Measurements from ENCODE around the gene COL4A6. TPM values are rescaled to one million over a fixed set of nuclear protein-coding genes. Genes with fewer than 3 reads are reported as not detected.

The COL4A6 gene
- total RNA-seq, 1 donor from 2014 or later = 40.5 TPM

- Mint-ChIP-seq H3K4me3 (no peak overlapping the region), H3K27ac (no peak overlapping the region), H3K4me1 (peaks cover 2% of the 10 kb centered on the region), H3K36me3 (peaks cover 42% of the 10 kb centered on the region), H3K27me3 (ENCODE audit: insufficient read depth, low read depth) (peaks cover 2% of the 10 kb centered on the region), H3K9me3 (peaks cover 12% of the 10 kb centered on the region)
- Histone ChIP-seq H3K79me2 (ENCODE audit: low read depth) (no peaks in the 10 kb centered on the region), H3K27ac (no peak overlapping the region), H3K27me3 (no peaks in the 10 kb centered on the region), H3K9ac (no peak overlapping the region), H4K20me1 (ENCODE audit: low read depth) (no peaks in the 10 kb centered on the region), H3K9me3 (ENCODE audit: low read depth) (peaks cover 4% of the 10 kb centered on the region), H3K4me2 (no peak overlapping the region), H3F3A (ENCODE audit: low read depth) (no peaks in the 10 kb centered on the region), H2AFZ (replicated peaks) (no peak overlapping the region), H3K4me3 (no peak overlapping the region), H3K4me1 (no peaks in the 10 kb centered on the region), H3K36me3 (no peaks in the 10 kb centered on the region)
- no peak for DNase-seq (ENCODE audit: low spot score)
- TF ChIP-seq EZH2phosphoT487 (IDR thresholded peaks at IDR 0.05) = no peak
- no peak for TF ChIP-seq CTCF (IDR thresholded peaks at IDR 0.05)
- TF ChIP-seq EZH2 (IDR thresholded peaks at IDR 0.05) = no peak
Observed at GRCh38 chrX:108292053-108292452, 146.2 kb downstream of the COL4A6 start.

GRCh38 chrX:108285918-108286317 lies 152.3 kb downstream of the COL4A6 start:
- no peak overlapping the region for H3K9ac ChIP-seq
- H3K36me3 ChIP-seq = no peaks in the 10 kb centered on the region
- Mint-ChIP-seq H3K27me3 (ENCODE audit: insufficient read depth, low read depth) (peaks cover 2% of the 10 kb centered on the region), H3K27ac (no peak overlapping the region), H3K36me3 (peaks cover 17% of the 10 kb centered on the region), H3K4me3 (no peak overlapping the region), H3K4me1 (peaks cover 28% of the 10 kb centered on the region), H3K9me3 (peaks cover 4% of the 10 kb centered on the region)
- H3K4me1 ChIP-seq = no peaks in the 10 kb centered on the region
- no peak for DNase-seq (ENCODE audit: low spot score)
- TF ChIP-seq CTCF (IDR thresholded peaks at IDR 0.05) (no peak), EZH2phosphoT487 (IDR thresholded peaks at IDR 0.05) (no peak), EZH2 (IDR thresholded peaks at IDR 0.05) (no peak)
- no peaks in the 10 kb centered on the region for H3K79me2 ChIP-seq (ENCODE audit: low read depth)
- no peaks in the 10 kb centered on the region for H3K9me3 ChIP-seq (ENCODE audit: low read depth)
- no peaks in the 10 kb centered on the region for H3K27me3 ChIP-seq
- H3K4me2 ChIP-seq = no peak overlapping the region
- no peak overlapping the region for H3K4me3 ChIP-seq
- no peak overlapping the region for H3K27ac ChIP-seq
- no peak overlapping the region for H2AFZ ChIP-seq (replicated peaks)
- no peaks in the 10 kb centered on the region for H4K20me1 ChIP-seq (ENCODE audit: low read depth)
- no peaks in the 10 kb centered on the region for H3F3A ChIP-seq (ENCODE audit: low read depth)

- no peaks in the 10 kb centered on the region for H3K27me3 ChIP-seq
- H4K20me1 ChIP-seq (ENCODE audit: low read depth) = no peaks in the 10 kb centered on the region
- Mint-ChIP-seq H3K36me3 (peaks cover 17% of the 10 kb centered on the region), H3K27ac (no peak overlapping the region), H3K4me3 (no peak overlapping the region), H3K9me3 (peaks cover 4% of the 10 kb centered on the region), H3K27me3 (ENCODE audit: insufficient read depth, low read depth) (peaks cover 2% of the 10 kb centered on the region), H3K4me1 (peaks cover 28% of the 10 kb centered on the region)
- no peak for DNase-seq (ENCODE audit: low spot score)
- H3F3A ChIP-seq (ENCODE audit: low read depth) = no peaks in the 10 kb centered on the region
- H3K4me2 ChIP-seq = no peak overlapping the region
- no peak overlapping the region for H3K27ac ChIP-seq
- no peaks in the 10 kb centered on the region for H3K36me3 ChIP-seq
- no peaks in the 10 kb centered on the region for H3K79me2 ChIP-seq (ENCODE audit: low read depth)
- H3K9ac ChIP-seq = no peak overlapping the region
- H3K4me1 ChIP-seq = no peaks in the 10 kb centered on the region
- no peak overlapping the region for H2AFZ ChIP-seq (replicated peaks)
- no peaks in the 10 kb centered on the region for H3K9me3 ChIP-seq (ENCODE audit: low read depth)
- no peak overlapping the region for H3K4me3 ChIP-seq
- no peak for TF ChIP-seq EZH2 (IDR thresholded peaks at IDR 0.05)
- no peak for TF ChIP-seq CTCF (IDR thresholded peaks at IDR 0.05)
- no peak for TF ChIP-seq EZH2phosphoT487 (IDR thresholded peaks at IDR 0.05)
Observed at GRCh38 chrX:108285356-108285755, 152.9 kb downstream of the COL4A6 start.

Data from neural progenitor cell (in vitro differentiated cells).